Ovary (tissue), 3 donors: ENCODE data around the gene ADCY6.

ENCODE experiments used
- CTCF ChIP-seq, 3 donors: fragments of 450-650 bp in 2 of 3; fragments of 200-600 bp in 1 of 3; IDR thresholded peaks; one replicate each; pipeline versions ENCODE4 v1.5.1 to v1.8.0; 2016 to 2022; ENCODE audit warnings: antibody characterized with exemption in 3 of 3, mild to moderate bottlenecking in 1 of 3
- POLR2A ChIP-seq: fragments of 450-650 bp; IDR thresholded peaks from one replicate; pipeline ENCODE4 v1.6.1; 2017; ENCODE audit warnings: antibody characterized with exemption, mild to moderate bottlenecking, moderate library complexity
- donor health status: DM: no; HTN: no; CAD: no.

GRCh38 chr12:48764521-48764920 is 24.4 kb downstream of the ADCY6 start:
- TF ChIP-seq CTCF (IDR thresholded peaks at IDR 0.05) (no peak), POLR2A (no peak)
